SJCRH30 (cell line): ENCODE measurements around the gene AP1S3. TPM values are rescaled to one million over a fixed set of nuclear protein-coding genes. Genes with fewer than 3 reads are reported as not detected.

Experiments
- DNase-seq, 2 experiments: peaks; one replicate each; pipeline ENCODE4 v3.0.0-alpha.2; 2015 to 2020
- H3K27ac ChIP-seq: fragments of 250-450 bp; sonication (Bioruptor Pico); 2 replicates; pipeline ENCODE4 v1.5.1; 2020; ENCODE audit warnings: mild to moderate bottlenecking, moderate library complexity
- H3K27me3 ChIP-seq: fragments of 250-450 bp; sonication (Bioruptor Pico); 2 replicates; pipeline ENCODE4 v1.5.1; 2020; ENCODE audit warnings: mild to moderate bottlenecking, moderate library complexity
- H3K36me3 ChIP-seq: fragments of 250-450 bp; sonication (Bioruptor Pico); 2 replicates; pipeline ENCODE4 v1.5.1; 2020; ENCODE audit warnings: mild to moderate bottlenecking, moderate library complexity
- H3K4me1 ChIP-seq: fragments of 250-450 bp; sonication (Bioruptor Pico); 2 replicates; pipeline ENCODE4 v1.5.1; 2020; ENCODE audit warnings: mild to moderate bottlenecking, moderate library complexity
- H3K4me3 ChIP-seq: fragments of 250-450 bp; sonication (Bioruptor Pico); 2 replicates; pipeline ENCODE4 v1.5.1; 2020; ENCODE audit warnings: mild to moderate bottlenecking, moderate library complexity
- H3K9me3 ChIP-seq: fragments of 250-450 bp; sonication (Bioruptor Pico); replicated peaks from 2 replicates; pipeline ENCODE4 v1.5.1; 2020; ENCODE audit warnings: mild to moderate bottlenecking, moderate library complexity
- total RNA-seq: library from RNA; depleted of rRNA; stranded (reverse); fragments of >200 nt; shearing (Covaris generic); gene quantifications from 2 replicates; pipeline ENCODE4 v1.2.3, GENCODE V29; 2014

AP1S3 gene
- total RNA-seq, 1 experiment from 2014 or later: not detected

GRCh38 chr2:223744580-223744979 is 92.8 kb downstream of the AP1S3 start:
- DNase-seq: no peak
- Histone ChIP-seq H3K27me3 (no peaks in the 10 kb centered on the region), H3K4me1 (no peaks in the 10 kb centered on the region), H3K9me3 (no peaks in the 10 kb centered on the region), H3K36me3 (no peaks in the 10 kb centered on the region), H3K27ac (no peak overlapping the region), H3K4me3 (no peak overlapping the region)

GRCh38 chr2:223740679-223741078 is 96.7 kb downstream of the AP1S3 start:
- Histone ChIP-seq H3K4me3 (no peak overlapping the region), H3K9me3 (no peaks in the 10 kb centered on the region), H3K36me3 (no peaks in the 10 kb centered on the region), H3K27ac (no peak overlapping the region), H3K27me3 (no peaks in the 10 kb centered on the region), H3K4me1 (no peaks in the 10 kb centered on the region)
- DNase-seq: no peak

- DNase-seq: no peak
- Histone ChIP-seq H3K9me3 (no peaks in the 10 kb centered on the region), H3K4me1 (no peaks in the 10 kb centered on the region), H3K4me3 (no peak overlapping the region), H3K27ac (no peak overlapping the region), H3K27me3 (no peaks in the 10 kb centered on the region), H3K36me3 (no peaks in the 10 kb centered on the region)
Observed at GRCh38 chr2:223737207-223737606, 100.2 kb downstream of the AP1S3 start.

- Histone ChIP-seq H3K4me3 (no peak overlapping the region), H3K36me3 (no peaks in the 10 kb centered on the region), H3K9me3 (no peaks in the 10 kb centered on the region), H3K27me3 (no peaks in the 10 kb centered on the region), H3K4me1 (no peaks in the 10 kb centered on the region), H3K27ac (no peak overlapping the region)
- DNase-seq: no peak
Observed at GRCh38 chr2:223736488-223736887, 100.9 kb downstream of the AP1S3 start.

- no peak for DNase-seq
Observed at GRCh38 chr2:223735659-223736244, 101.6 kb downstream of the AP1S3 start.

GRCh38 chr2:223735035-223735640 is 102.2 kb downstream of the AP1S3 start:
- H3K27me3 ChIP-seq: no peaks in the 10 kb centered on the region
- no peak for DNase-seq
- H3K36me3 ChIP-seq: no peaks in the 10 kb centered on the region
- no peak overlapping the region for H3K4me3 ChIP-seq
- H3K4me1 ChIP-seq: no peaks in the 10 kb centered on the region
- no peak overlapping the region for H3K27ac ChIP-seq
- H3K9me3 ChIP-seq: no peaks in the 10 kb centered on the region

More at GRCh38 chr2:223735659-223736244, 101.6 kb downstream of the AP1S3 start:
- Histone ChIP-seq H3K27me3 (no peaks in the 10 kb centered on the region), H3K9me3 (no peaks in the 10 kb centered on the region), H3K4me1 (no peaks in the 10 kb centered on the region), H3K4me3 (no peak overlapping the region), H3K36me3 (no peaks in the 10 kb centered on the region), H3K27ac (no peak overlapping the region)

- Histone ChIP-seq H3K27ac (no peak overlapping the region), H3K27me3 (no peaks in the 10 kb centered on the region), H3K36me3 (no peaks in the 10 kb centered on the region), H3K4me1 (no peaks in the 10 kb centered on the region), H3K9me3 (no peaks in the 10 kb centered on the region), H3K4me3 (no peak overlapping the region)
- no peak for DNase-seq
Observed at GRCh38 chr2:223734346-223734745, 103.0 kb downstream of the AP1S3 start.

GRCh38 chr2:223732346-223732745 is 105.0 kb downstream of the AP1S3 start:
- H3K27ac ChIP-seq: no peak overlapping the region
- H3K27me3 ChIP-seq: no peaks in the 10 kb centered on the region
- H3K36me3 ChIP-seq: no peaks in the 10 kb centered on the region
- no peaks in the 10 kb centered on the region for H3K9me3 ChIP-seq
- no peaks in the 10 kb centered on the region for H3K4me1 ChIP-seq
- no peak for DNase-seq
- H3K4me3 ChIP-seq: no peak overlapping the region

- no peak for DNase-seq
- Histone ChIP-seq H3K27me3 (no peaks in the 10 kb centered on the region), H3K9me3 (no peaks in the 10 kb centered on the region), H3K27ac (no peak overlapping the region), H3K4me3 (no peak overlapping the region), H3K4me1 (no peaks in the 10 kb centered on the region), H3K36me3 (no peaks in the 10 kb centered on the region)
Observed at GRCh38 chr2:223731503-223731902, 105.9 kb downstream of the AP1S3 start.

GRCh38 chr2:223729781-223730180 is 107.6 kb downstream of the AP1S3 start:
- Histone ChIP-seq H3K4me1 (peaks cover 14% of the 10 kb centered on the region), H3K27me3 (no peaks in the 10 kb centered on the region), H3K4me3 (no peak overlapping the region), H3K9me3 (no peaks in the 10 kb centered on the region), H3K27ac (no peak overlapping the region), H3K36me3 (no peaks in the 10 kb centered on the region)
- no peak for DNase-seq

- Histone ChIP-seq H3K4me3 (no peak overlapping the region), H3K9me3 (no peaks in the 10 kb centered on the region), H3K4me1 (peaks cover 22% of the 10 kb centered on the region), H3K27me3 (no peaks in the 10 kb centered on the region), H3K36me3 (no peaks in the 10 kb centered on the region), H3K27ac (no peak overlapping the region)
- DNase-seq: peak; percentile 16 to 52
Observed at GRCh38 chr2:223727562-223727961, 109.8 kb downstream of the AP1S3 start.

GRCh38 chr2:223725986-223726970 is 111.1 kb downstream of the AP1S3 start:
- Histone ChIP-seq H3K4me1 (peaks cover 22% of the 10 kb centered on the region), H3K9me3 (no peaks in the 10 kb centered on the region), H3K36me3 (no peaks in the 10 kb centered on the region), H3K4me3 (no peak overlapping the region), H3K27me3 (no peaks in the 10 kb centered on the region), H3K27ac (peak overlapping the region; percentile 38; the same call in 1 of the 2 replicates)
- no peak for DNase-seq

- DNase-seq: peak; percentile 82 to 87
- no peaks in the 10 kb centered on the region for H3K9me3 ChIP-seq
- no peaks in the 10 kb centered on the region for H3K27me3 ChIP-seq
- H3K27ac ChIP-seq: peak overlapping the region; percentile 38
- peak overlapping the region; percentile 12 for H3K4me3 ChIP-seq
- peaks cover 22% of the 10 kb centered on the region for H3K4me1 ChIP-seq
- H3K36me3 ChIP-seq: no peaks in the 10 kb centered on the region
Observed at GRCh38 chr2:223725494-223725893, 111.9 kb downstream of the AP1S3 start.

GRCh38 chr2:223724861-223725260 is 112.5 kb downstream of the AP1S3 start:
- Histone ChIP-seq H3K4me3 (peak overlapping the region; percentile 12; the same call in 1 of the 2 replicates), H3K9me3 (no peaks in the 10 kb centered on the region), H3K4me1 (peaks cover 22% of the 10 kb centered on the region), H3K27me3 (no peaks in the 10 kb centered on the region), H3K27ac (peak overlapping the region; percentile 38), H3K36me3 (no peaks in the 10 kb centered on the region)
- DNase-seq: peak; percentile 17 to 60

- peak in 1 of 2 experiments; percentile 21 for DNase-seq
- Histone ChIP-seq H3K9me3 (no peaks in the 10 kb centered on the region), H3K27ac (0 out of 2 replicates have a peak overlapping the region, but pooled peaks have one; percentile 38), H3K36me3 (no peaks in the 10 kb centered on the region), H3K27me3 (no peaks in the 10 kb centered on the region), H3K4me3 (no peak overlapping the region), H3K4me1 (peaks cover 22% of the 10 kb centered on the region)
Observed at GRCh38 chr2:223723954-223724411, 113.4 kb downstream of the AP1S3 start.
